Measurements from ENCODE around the gene REV1.

GRCh38 chr2:99484205-99484604 is 5.6 kb downstream of the REV1 start:
- no peak for TF ChIP-seq CTCF (IDR thresholded peaks at IDR 0.05; ENCODE audit: extremely low read depth in 1 of 2, insufficient read depth in 1 of 2, low read depth in 1 of 2, low read length in 2 of 2)
- no peak for TF ChIP-seq POLR2A (IDR thresholded peaks at IDR 0.05; ENCODE audit: low read depth, low read length)
- TF ChIP-seq POLR2AphosphoS5 (IDR thresholded peaks at IDR 0.05; ENCODE audit: insufficient read depth, low read depth, low read length): no peak
- no peak for TF ChIP-seq JUN (IDR thresholded peaks at IDR 0.05; ENCODE audit: borderline replicate concordance, insufficient read depth, insufficient read length, low read depth)
- TF ChIP-seq MAX (IDR thresholded peaks at IDR 0.05; ENCODE audit: insufficient read depth, insufficient read length): no peak
- TF ChIP-seq EZH2 (IDR thresholded peaks at IDR 0.05; ENCODE audit: borderline replicate concordance, low read depth, low read length, severe bottlenecking): no peak
- no peak for TF ChIP-seq MYC (IDR thresholded peaks at IDR 0.05; ENCODE audit: low read depth, low read length)
- no peak for TF ChIP-seq GATA2 (IDR thresholded peaks at IDR 0.05; ENCODE audit: insufficient read depth, insufficient read length, low read depth, low read length)
